Transverse colon (tissue), 4 donors: ENCODE results near the gene ZNF628. TPM values are rescaled to one million over a fixed set of nuclear protein-coding genes. Genes with fewer than 3 reads are reported as not detected.

Experiments
- DNase-seq: peaks from one replicate; pipeline ENCODE4 v3.0.0-alpha.2; 2019
- H3K27ac ChIP-seq, 4 donors: fragments of 200-600 bp; sonication (generic); 2 replicates each; pipeline ENCODE4 v1.5.1; 2016 to 2018; ENCODE audit warnings: inconsistent platforms in 4 of 4
- H3K27me3 ChIP-seq: fragments of 200-600 bp; sonication (generic); 2 replicates; pipeline ENCODE4 v1.5.1; 2017; ENCODE audit warnings: inconsistent platforms
- H3K36me3 ChIP-seq, 4 donors: fragments of 200-600 bp; sonication (generic); 2 replicates each; pipeline ENCODE4 v1.5.1; 2017 to 2019; ENCODE audit warnings: inconsistent platforms in 4 of 4
- H3K4me1 ChIP-seq, 4 donors: fragments of 200-600 bp; sonication (generic); 2 replicates each; pipeline ENCODE4 v1.5.1; 2017 to 2020; ENCODE audit warnings: inconsistent platforms in 4 of 4
- H3K4me3 ChIP-seq, 4 donors: fragments of 200-600 bp; sonication (generic); 1 replicate in 1 of 4; 2 replicates in 3 of 4; pipeline versions ENCODE4 v1.5.1 to v1.6.1; 2017 to 2019; ENCODE audit warnings: inconsistent platforms in 4 of 4
- H3K9me3 ChIP-seq, 2 donors: fragments of 200-600 bp; sonication (generic); 2 replicates each; pipeline ENCODE4 v1.5.1; 2017 to 2019; ENCODE audit warnings: inconsistent platforms in 2 of 2
- EP300 ChIP-seq: sonication (generic); formaldehyde crosslinking; IDR thresholded peaks from one replicate; pipeline ENCODE4 v1.6.1; 2017; ENCODE audit warnings: antibody characterized with exemption, low read depth
- POLR2A ChIP-seq: fragments of 450-650 bp; IDR thresholded peaks from one replicate; pipeline ENCODE4 v1.6.1; 2016; ENCODE audit warnings: antibody characterized with exemption, mild to moderate bottlenecking, moderate library complexity
- POLR2AphosphoS5 ChIP-seq, 3 donors: sonication (generic); formaldehyde crosslinking; IDR thresholded peaks; one replicate each; pipeline ENCODE4 v1.6.1; 2016; ENCODE audit warnings: antibody characterized with exemption in 3 of 3
- whole genome bisulfite sequencing, 2 donors: methylation state at CpG; one replicate each; pipeline ENCODE4 v1.1.5; 2018; ENCODE audit warnings: low coverage in 1 of 2; 5-methylcytosine and 5-hydroxymethylcytosine counted together
- in situ Hi-C, 4 donors: fragments of 200-750 bp; cut with MboI; loops; one replicate each; pipeline versions ENCODE4 v1.15.0 to v1.15.1; 2017; ENCODE audit warnings: low sequenced_read_pairs in 3 of 4, low pct_ligation_motif_present in 1 of 4, low pct_unique_long_range_greater_than_20kb in 1 of 4
- intact Hi-C: fragments of 100-400 bp; cut with DNase I; formaldehyde crosslinking; loops from one replicate; pipeline ENCODE4 v1.15.1; 2023; ENCODE audit warnings: low total_unique reads
- total RNA-seq, 4 donors: library from RNA; depleted of rRNA; stranded (reverse); fragments of >200 nt; gene quantifications; one replicate each; pipeline ENCODE4 v1.1.0, GENCODE V29; 2016
- TF ChIP-seq, protein P1 (sequence below), 5 experiments: fragments of 200-600 bp in 3 of 5; fragments of 450-650 bp in 2 of 5; sonication (generic) in 3 of 5; IDR thresholded peaks; 1 replicate in 2 of 5; 2 replicates in 3 of 5; pipeline ENCODE4 v1.5.1; 2016 to 2017; ENCODE audit warnings: antibody characterized with exemption in 5 of 5, inconsistent platforms in 3 of 5, mild to moderate bottlenecking in 2 of 5, moderate library complexity in 1 of 5

ZNF628 gene
- total RNA-seq, 4 donors from 2014 or later: 5.9 to 7.6 (median 6.4) TPM

DNA sequence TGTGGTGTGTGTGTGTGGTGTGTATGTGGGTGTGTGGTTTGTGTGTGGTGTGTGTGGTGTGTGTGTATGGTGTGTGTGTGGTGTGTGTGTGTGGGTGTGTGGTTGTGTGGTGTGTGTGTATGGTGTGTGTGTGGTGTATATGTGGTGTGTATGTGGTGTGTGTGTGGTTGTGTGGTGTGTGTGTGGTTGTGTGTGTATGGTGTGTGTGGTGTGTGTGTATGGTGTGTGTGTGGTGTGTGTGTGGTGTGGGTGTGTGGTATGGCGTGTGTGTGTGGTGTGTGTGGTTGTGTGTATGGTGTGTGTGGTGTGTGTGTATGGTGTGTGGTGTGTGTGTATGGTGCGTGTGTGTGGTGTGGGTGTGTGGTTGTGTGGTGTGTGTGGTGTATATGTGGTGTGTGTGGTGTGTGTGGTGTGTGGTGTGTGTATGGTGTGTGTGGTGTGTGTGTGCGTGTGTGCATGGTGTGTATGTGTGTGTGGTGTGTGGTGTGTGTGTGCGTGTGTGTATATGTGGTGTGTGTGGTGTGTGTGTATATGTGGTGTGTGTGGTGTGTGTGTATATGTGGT lies 42.0 kb upstream of the ZNF628 start:
- no peak for TF ChIP-seq POLR2A
- TF ChIP-seq, protein P1, sequence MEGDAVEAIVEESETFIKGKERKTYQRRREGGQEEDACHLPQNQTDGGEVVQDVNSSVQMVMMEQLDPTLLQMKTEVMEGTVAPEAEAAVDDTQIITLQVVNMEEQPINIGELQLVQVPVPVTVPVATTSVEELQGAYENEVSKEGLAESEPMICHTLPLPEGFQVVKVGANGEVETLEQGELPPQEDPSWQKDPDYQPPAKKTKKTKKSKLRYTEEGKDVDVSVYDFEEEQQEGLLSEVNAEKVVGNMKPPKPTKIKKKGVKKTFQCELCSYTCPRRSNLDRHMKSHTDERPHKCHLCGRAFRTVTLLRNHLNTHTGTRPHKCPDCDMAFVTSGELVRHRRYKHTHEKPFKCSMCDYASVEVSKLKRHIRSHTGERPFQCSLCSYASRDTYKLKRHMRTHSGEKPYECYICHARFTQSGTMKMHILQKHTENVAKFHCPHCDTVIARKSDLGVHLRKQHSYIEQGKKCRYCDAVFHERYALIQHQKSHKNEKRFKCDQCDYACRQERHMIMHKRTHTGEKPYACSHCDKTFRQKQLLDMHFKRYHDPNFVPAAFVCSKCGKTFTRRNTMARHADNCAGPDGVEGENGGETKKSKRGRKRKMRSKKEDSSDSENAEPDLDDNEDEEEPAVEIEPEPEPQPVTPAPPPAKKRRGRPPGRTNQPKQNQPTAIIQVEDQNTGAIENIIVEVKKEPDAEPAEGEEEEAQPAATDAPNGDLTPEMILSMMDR (IDR thresholded peaks at IDR 0.05): no peak
- no peak for TF ChIP-seq POLR2AphosphoS5 (IDR thresholded peaks at IDR 0.05)
- no peak for TF ChIP-seq EP300
- H3K27me3 ChIP-seq: peaks cover 75% of the 10 kb centered on the region
- H3K4me3 ChIP-seq: no peak overlapping the region
- no peaks in the 10 kb centered on the region for H3K9me3 ChIP-seq
- in situ Hi-C loops: no loop called here
- no peak overlapping the region for H3K27ac ChIP-seq
- 68 to 100% methylated on average over 1 to 4 of the region's 4 CpGs for WGBS, 2 donors
- no peak for DNase-seq
- intact Hi-C loops: no loop called here
- no peaks in the 10 kb centered on the region for H3K36me3 ChIP-seq
- no peaks in the 10 kb centered on the region for H3K4me1 ChIP-seq

DNA sequence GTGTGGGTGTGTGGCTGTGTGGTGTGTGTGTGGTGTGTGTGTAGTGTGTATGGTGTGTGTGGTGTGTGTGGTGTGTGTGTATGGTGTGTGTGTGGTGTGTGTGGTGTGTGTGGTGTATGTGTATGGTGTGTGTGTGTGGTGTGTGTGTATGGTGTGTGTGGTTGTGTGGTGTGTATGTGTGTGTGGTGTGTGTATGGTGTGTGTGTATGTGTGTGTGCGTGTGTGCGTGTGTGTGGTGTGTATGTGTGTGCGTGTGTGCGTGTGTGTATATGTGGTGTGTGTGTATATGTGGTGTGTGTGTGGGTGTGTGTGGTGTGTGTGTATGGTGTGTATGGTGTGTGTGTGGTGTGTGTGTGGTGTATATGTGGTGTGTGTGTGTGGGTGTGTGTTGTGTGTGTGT lies 41.4 kb upstream of the ZNF628 start:
- Histone ChIP-seq H3K36me3 (no peaks in the 10 kb centered on the region), H3K9me3 (no peaks in the 10 kb centered on the region), H3K27ac (no peak overlapping the region), H3K4me3 (no peak overlapping the region), H3K4me1 (no peaks in the 10 kb centered on the region), H3K27me3 (peaks cover 75% of the 10 kb centered on the region)
- TF ChIP-seq, protein P1 (IDR thresholded peaks at IDR 0.05): no peak
- no peak for TF ChIP-seq EP300
- TF ChIP-seq POLR2AphosphoS5 (IDR thresholded peaks at IDR 0.05): no peak
- no peak for TF ChIP-seq POLR2A
- WGBS, 2 donors: 91 to 100% methylated on average over 4 of the region's 4 CpGs
- intact Hi-C loops (no loop called here), in situ Hi-C loops (no loop called here)
- no peak for DNase-seq

DNA sequence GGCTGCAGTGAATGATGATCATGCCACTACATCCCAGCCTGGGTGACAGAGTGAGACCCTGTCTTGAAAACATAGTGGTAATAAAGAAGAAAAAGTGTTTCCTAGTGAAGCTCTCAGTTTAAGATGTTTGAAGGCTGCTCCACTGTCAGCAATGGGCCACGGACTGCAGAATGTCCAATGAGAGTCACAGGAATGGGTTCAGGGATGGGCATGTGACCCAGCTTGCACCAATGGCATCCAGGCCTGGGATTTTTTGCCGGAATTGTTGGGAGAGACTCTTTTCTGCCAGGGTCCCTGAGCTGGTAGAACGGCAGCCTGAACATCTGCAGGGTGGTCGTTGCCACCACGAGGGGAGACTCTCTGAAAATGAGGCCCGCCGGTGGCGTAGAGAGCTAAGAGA lies 39.6 kb upstream of the ZNF628 start:
- H3K4me1 ChIP-seq: peaks cover 0 to 15% (median under 1%) of the 10 kb centered on the region in 4 donors
- intact Hi-C loops: no loop called here

DNA sequence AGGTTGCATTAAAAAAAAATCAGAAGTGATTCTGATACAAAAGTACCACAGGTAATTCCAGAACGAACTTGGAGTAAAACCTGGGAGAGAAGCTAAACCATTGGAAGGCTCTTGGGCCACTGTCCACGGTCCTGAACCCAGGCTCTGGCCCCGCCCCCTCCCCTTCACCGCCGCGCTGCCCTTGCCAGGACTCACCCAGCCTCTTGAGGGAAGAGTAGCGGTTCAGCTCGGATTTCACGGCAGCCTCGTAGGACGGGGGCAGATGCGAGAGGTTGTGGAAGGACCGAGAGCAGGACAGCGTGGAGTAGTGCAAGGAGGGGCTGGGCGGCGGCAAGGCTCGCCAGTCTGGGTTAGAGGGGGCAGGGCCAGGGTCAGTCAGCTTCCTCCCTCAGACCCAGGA lies 39.0 kb upstream of the ZNF628 start:
- H3K9me3 ChIP-seq: no peaks in the 10 kb centered on the region
- TF ChIP-seq POLR2A (no peak), EP300 (no peak), POLR2AphosphoS5 (IDR thresholded peaks at IDR 0.05) (no peak)
- TF ChIP-seq, protein P1 (IDR thresholded peaks at IDR 0.05): no peak
- 0 to 7% methylated on average over 6 to 17 of the region's 17 CpGs for WGBS, 2 donors
- no peak overlapping the region for H3K4me3 ChIP-seq
- H3K27me3 ChIP-seq: peaks cover 83% of the 10 kb centered on the region
- in situ Hi-C loops: no loop called here
- peaks cover 0 to 20% (median 3%) of the 10 kb centered on the region in 4 donors for H3K4me1 ChIP-seq
- no peak overlapping the region for H3K27ac ChIP-seq
- no peak for DNase-seq
- H3K36me3 ChIP-seq: no peaks in the 10 kb centered on the region
- intact Hi-C loops: no loop called here

More for the DNA sequence above, 39.6 kb upstream of the ZNF628 start:
- in situ Hi-C loops: no loop called here
- H3K36me3 ChIP-seq: no peaks in the 10 kb centered on the region
- no peak for DNase-seq
- no peaks in the 10 kb centered on the region for H3K9me3 ChIP-seq
- WGBS, 2 donors: 49% methylated on average over 8 of the region's 8 CpGs; no CpG with 5 or more reads in 1 of the 2 donors
- peaks cover 83% of the 10 kb centered on the region for H3K27me3 ChIP-seq
- H3K4me3 ChIP-seq: no peak overlapping the region
- H3K27ac ChIP-seq: no peak overlapping the region
- TF ChIP-seq EP300 (no peak), POLR2AphosphoS5 (IDR thresholded peaks at IDR 0.05) (no peak), POLR2A (no peak)
- TF ChIP-seq, protein P1 (IDR thresholded peaks at IDR 0.05): no peak
